H1 (cell line): ENCODE results near the gene ANP32A. TPM values are rescaled to one million over a fixed set of nuclear protein-coding genes. Genes with fewer than 3 reads are reported as not detected.

ENCODE experiments used
- CTCF ChIA-PET: fragments of 300-600 bp; sonication (Branson Sonifier 250); formaldehyde crosslinking; loops from one replicate; lab custom pipeline; 2021; ENCODE audit not compliant: partially characterized antibody; lab: Charles Lee
- POLR2A ChIA-PET: fragments of 300-600 bp; sonication (Branson Sonifier 250); formaldehyde crosslinking; loops from one replicate; lab custom pipeline; 2021; ENCODE audit warnings: inconsistent platforms; ENCODE audit not compliant: partially characterized antibody; lab: Charles Lee
- DNase-seq, 2 experiments: peaks; one replicate each; pipeline versions ENCODE4 v3.0.0 to v3.0.0-alpha.2; 2010 to 2022; ENCODE audit warnings: low spot score in 2 of 2, low read depth in 1 of 2, mixed read lengths in 1 of 2
- FAIRE-seq: peaks from 2 replicates; lab custom pipeline; 2011; peaks lifted over from hg19 to GRCh38; lab: Jason Lieb, UNC
- H2AFZ ChIP-seq: 2 replicates; pipeline ENCODE4 v1.8.1; 2012; ENCODE audit warnings: low read length, inconsistent platforms
- H2AK5ac ChIP-seq: 2 replicates; pipeline ENCODE4 v1.6.1; 2013; ENCODE audit warnings: low read depth, low read length
- H2BK120ac ChIP-seq: replicated peaks from 2 replicates; pipeline ENCODE3; 2013; ENCODE audit warnings: low read depth, low read length, inconsistent platforms
- H2BK12ac ChIP-seq: 2 replicates; pipeline ENCODE4 v1.6.1; 2013; ENCODE audit warnings: low read depth, low read length
- H2BK15ac ChIP-seq: 2 replicates; pipeline ENCODE4 v1.6.1; 2013; ENCODE audit warnings: low read length
- H2BK20ac ChIP-seq: 2 replicates; pipeline ENCODE4 v1.6.1; 2013; ENCODE audit warnings: low read length
- H2BK5ac ChIP-seq: 2 replicates; pipeline ENCODE4 v1.6.1; 2013; ENCODE audit warnings: low read depth, low read length
- H3K14ac ChIP-seq: 2 replicates; pipeline ENCODE4 v1.6.1; 2013; ENCODE audit warnings: inconsistent platforms; ENCODE audit not compliant: insufficient read length
- H3K18ac ChIP-seq: 2 replicates; pipeline ENCODE4 v1.6.1; 2013; ENCODE audit warnings: low read length; ENCODE audit errors: extremely low read depth
- H3K23ac ChIP-seq: 2 replicates; pipeline ENCODE4 v1.6.1; 2013; ENCODE audit warnings: inconsistent platforms; ENCODE audit not compliant: insufficient read length
- H3K23me2 ChIP-seq: 2 replicates; pipeline ENCODE4 v1.6.1; 2013; ENCODE audit warnings: low read depth, low read length
- H3K27ac ChIP-seq: 2 replicates; pipeline ENCODE4 v1.6.1; 2011; ENCODE audit warnings: low read depth, low read length, inconsistent platforms
- H3K27me3 ChIP-seq, 4 experiments: replicated peaks in 1 of 4; 1 replicate in 1 of 4; 2 replicates in 3 of 4; pipeline versions ENCODE4 v1.6.1 to v1.8.1; 2011 to 2013; ENCODE audit warnings: low read length in 3 of 4, mild to moderate bottlenecking in 3 of 4, inconsistent platforms in 2 of 4, mixed read lengths in 2 of 4, moderate library complexity in 1 of 4; ENCODE audit not compliant: control insufficient read depth in 3 of 4, insufficient read depth in 3 of 4; ENCODE audit errors: extremely low read depth in 1 of 4
- H3K36me3 ChIP-seq, 4 experiments: 2 replicates each; pipeline versions ENCODE4 v1.6.1 to v1.8.1; 2011 to 2013; ENCODE audit warnings: mild to moderate bottlenecking in 4 of 4, low read length in 3 of 4, moderate library complexity in 2 of 4, control low read depth in 1 of 4, inconsistent platforms in 1 of 4; ENCODE audit not compliant: insufficient read depth in 4 of 4, control insufficient read depth in 2 of 4
- H3K4ac ChIP-seq: replicated peaks from 2 replicates; pipeline ENCODE3; 2013; ENCODE audit warnings: low read length, low read depth, mixed read lengths, inconsistent platforms; ENCODE audit not compliant: insufficient read length
- H3K4me1 ChIP-seq, 4 experiments: replicated peaks in 1 of 4; 1 replicate in 1 of 4; 2 replicates in 3 of 4; pipeline versions ENCODE4 v1.6.1 to v1.8.1; 2011 to 2013; ENCODE audit warnings: low read length in 3 of 4, inconsistent platforms in 2 of 4, mixed read lengths in 1 of 4; ENCODE audit not compliant: insufficient read depth in 4 of 4, control insufficient read depth in 3 of 4
- H3K4me2 ChIP-seq, 2 experiments: 2 replicates each; pipeline versions ENCODE4 v1.6.1 to v1.8.1; 2011 to 2013; ENCODE audit warnings: low read depth in 2 of 2, low read length in 2 of 2, control low read depth in 1 of 2, inconsistent platforms in 1 of 2, mild to moderate bottlenecking in 1 of 2; ENCODE audit not compliant: insufficient read depth in 1 of 2
- H3K4me3 ChIP-seq, 4 experiments: fragments of 200-600, 300-600 bp in 1 of 4; sonication (generic), shearing (Covaris generic), sonication (Bioruptor Twin) in 1 of 4; 2 replicates each; pipeline versions ENCODE4 v1.5.1 to v1.8.1; 2011 to 2016; ENCODE audit warnings: low read length in 4 of 4, low read depth in 3 of 4, control low read depth in 2 of 4, inconsistent platforms in 2 of 4, mild to moderate bottlenecking in 2 of 4, mixed read lengths in 1 of 4, moderate library complexity in 1 of 4; ENCODE audit not compliant: insufficient read depth in 2 of 4; ENCODE audit errors: extremely low read depth in 1 of 4
- H3K56ac ChIP-seq: replicated peaks from 2 replicates; pipeline ENCODE3; 2013; ENCODE audit warnings: low read depth, mild to moderate bottlenecking, mixed read lengths, low read length, inconsistent platforms; ENCODE audit not compliant: insufficient read length
- H3K79me1 ChIP-seq: 2 replicates; pipeline ENCODE4 v1.6.1; 2013; ENCODE audit warnings: low read depth, low read length, control low read depth
- H3K79me2 ChIP-seq, 2 experiments: 2 replicates each; pipeline versions ENCODE4 v1.6.1 to v1.8.1; 2012 to 2013; ENCODE audit warnings: low read length in 2 of 2, mild to moderate bottlenecking in 2 of 2, inconsistent platforms in 1 of 2; ENCODE audit not compliant: insufficient read depth in 2 of 2, control insufficient read depth in 1 of 2
- H3K9ac ChIP-seq, 4 experiments: replicated peaks in 1 of 4; 1 replicate in 1 of 4; 2 replicates in 3 of 4; pipeline versions ENCODE4 v1.6.1 to v1.8.1; 2011 to 2013; ENCODE audit warnings: low read depth in 3 of 4, low read length in 3 of 4, control low read depth in 2 of 4, mild to moderate bottlenecking in 2 of 4, moderate library complexity in 2 of 4, inconsistent platforms in 1 of 4; ENCODE audit errors: extremely low read depth in 1 of 4
- H3K9me3 ChIP-seq, 2 experiments: 2 replicates each; pipeline versions ENCODE4 v1.6.1 to v1.8.1; 2012 to 2013; ENCODE audit warnings: mild to moderate bottlenecking in 2 of 2, moderate library complexity in 2 of 2, control low read depth in 1 of 2, inconsistent platforms in 1 of 2, low read depth in 1 of 2, low read length in 1 of 2, mixed read lengths in 1 of 2; ENCODE audit not compliant: insufficient read depth in 2 of 2
- H4K20me1 ChIP-seq, 2 experiments: replicated peaks in 1 of 2; 2 replicates each; pipeline versions ENCODE3 to v1.8.1; 2011 to 2013; ENCODE audit warnings: inconsistent platforms in 2 of 2, low read length in 2 of 2, mild to moderate bottlenecking in 1 of 2; ENCODE audit not compliant: insufficient read depth in 2 of 2, control insufficient read depth in 1 of 2
- H4K5ac ChIP-seq: 2 replicates; pipeline ENCODE4 v1.6.1; 2013; ENCODE audit warnings: low read length, low read depth, mixed read lengths, inconsistent platforms; ENCODE audit not compliant: insufficient read length
- H4K8ac ChIP-seq: 2 replicates; pipeline ENCODE4 v1.8.0; 2013; ENCODE audit warnings: mild to moderate bottlenecking, moderate library complexity, low read length, inconsistent platforms; ENCODE audit not compliant: insufficient read depth; ENCODE audit errors: extremely low read depth
- H4K91ac ChIP-seq: replicated peaks from 2 replicates; pipeline ENCODE3; 2013; ENCODE audit warnings: low read length, mixed read lengths, inconsistent platforms; ENCODE audit not compliant: insufficient read length
- ATF3 ChIP-seq: IDR thresholded peaks from 2 replicates; pipeline ENCODE4 v1.6.1; 2011; ENCODE audit warnings: low read depth, mild to moderate bottlenecking, low read length; ENCODE audit not compliant: insufficient read depth
- BRCA1 ChIP-seq: IDR thresholded peaks from 2 replicates; pipeline ENCODE4 v1.6.1; 2012; ENCODE audit warnings: low read depth, low read length, improper control_type of control experiment
- CEBPB ChIP-seq: IDR thresholded peaks from 2 replicates; pipeline ENCODE4 v1.6.1; 2012; ENCODE audit warnings: low read depth, low read length
- CREB1 ChIP-seq: IDR thresholded peaks from 2 replicates; pipeline ENCODE4 v1.6.1; 2012; ENCODE audit warnings: inconsistent platforms
- EZH2 ChIP-seq: fragments of 200-600 bp; sonication (generic); IDR thresholded peaks from 2 replicates; pipeline ENCODE4 v1.7.1; 2012; ENCODE audit warnings: low read depth, mild to moderate bottlenecking, moderate library complexity, low read length, inconsistent platforms; ENCODE audit not compliant: severe bottlenecking
- GABPA ChIP-seq: IDR thresholded peaks from 2 replicates; pipeline ENCODE4 v1.6.1; 2011; ENCODE audit warnings: mild to moderate bottlenecking, low read length, moderate library complexity, borderline replicate concordance; ENCODE audit not compliant: insufficient read depth
- PHF8 ChIP-seq: fragments of 200-600 bp; sonication (generic); conservative IDR thresholded peaks from 2 replicates; pipeline ENCODE4 v1.7.1; 2012; ENCODE audit warnings: low read depth, mild to moderate bottlenecking, inconsistent platforms, low read length, moderate library complexity
- RAD21 ChIP-seq, 2 experiments: IDR thresholded peaks in 1 of 2; conservative IDR thresholded peaks in 1 of 2; 2 replicates each; pipeline ENCODE4 v1.6.1; 2011; ENCODE audit warnings: low read depth in 2 of 2, low read length in 2 of 2, improper control_type of control experiment in 1 of 2, inconsistent platforms in 1 of 2, mild to moderate bottlenecking in 1 of 2, moderate library complexity in 1 of 2
- RFX5 ChIP-seq: IDR thresholded peaks from 2 replicates; pipeline ENCODE4 v1.6.1; 2011; ENCODE audit warnings: low read depth, low read length, improper control_type of control experiment, borderline replicate concordance
- RXRA ChIP-seq: IDR thresholded peaks from 2 replicates; pipeline ENCODE4 v1.6.1; 2011; ENCODE audit warnings: low read depth, mild to moderate bottlenecking, low read length, moderate library complexity; ENCODE audit not compliant: insufficient read depth
- SP2 ChIP-seq: IDR thresholded peaks from 2 replicates; pipeline ENCODE4 v1.6.1; 2012; ENCODE audit warnings: mild to moderate bottlenecking, low read length, inconsistent platforms
- ZNF274 ChIP-seq: IDR thresholded peaks from 2 replicates; pipeline ENCODE4 v1.7.0; 2012; ENCODE audit warnings: low read length, borderline replicate concordance; ENCODE audit errors: extremely low read depth
- WGBS, 2 experiments: shearing (Covaris generic) in 1 of 2; methylation state at CpG; one replicate each; pipeline versions ENCODE4 v1.1.6 to v1.1.7; 2013 to 2015; ENCODE audit warnings: low lambda C conversion rate in 2 of 2, mixed read lengths in 2 of 2, inconsistent platforms in 1 of 2, low coverage in 1 of 2, missing lambda C conversion rate in 1 of 2; ENCODE audit not compliant: insufficient replicate concordance in 2 of 2, insufficient coverage in 1 of 2, insufficient read length in 1 of 2; ENCODE audit errors: extremely low coverage in 1 of 2, missing lambda C conversion rate in 1 of 2; 5-methylcytosine and 5-hydroxymethylcytosine counted together
- polyA plus RNA-seq, 7 experiments: library from polyadenylated mRNA; depleted of rRNA in 3 of 7; stranded (reverse) in 5 of 7; unstranded in 2 of 7; fragments of >200 nt in 5 of 7; fragments of 200-250 nt in 2 of 7; gene quantifications; 1 replicate in 5 of 7; 2 replicates in 1 of 7; 4 replicates in 1 of 7; pipeline versions ENCODE4 v1.2.1 to v1.2.3, GENCODE V29; 2011 to 2013; ENCODE audit warnings: missing spikeins in 2 of 7, mixed read lengths in 2 of 7
- total RNA-seq: library from RNA; stranded (reverse); fragmentation: NEBNext Ultra II Directional; extraction: Animal tissue kit (Norgen Biotek cat#: 25700); gene quantifications from 2 replicates; pipeline ENCODE4 v1.2.1, GENCODE V29; 2021
- TF ChIP-seq, protein P1 (sequence below): IDR thresholded peaks from 2 replicates; pipeline ENCODE4 v1.6.1; 2012; ENCODE audit warnings: inconsistent platforms

ANP32A gene
- total and polyA plus RNA-seq, 2 of the 8 experiments (the other 6 are each of a cell fraction or from before 2014, with no cell fraction given): 70.8 to 295 TPM

DNA sequence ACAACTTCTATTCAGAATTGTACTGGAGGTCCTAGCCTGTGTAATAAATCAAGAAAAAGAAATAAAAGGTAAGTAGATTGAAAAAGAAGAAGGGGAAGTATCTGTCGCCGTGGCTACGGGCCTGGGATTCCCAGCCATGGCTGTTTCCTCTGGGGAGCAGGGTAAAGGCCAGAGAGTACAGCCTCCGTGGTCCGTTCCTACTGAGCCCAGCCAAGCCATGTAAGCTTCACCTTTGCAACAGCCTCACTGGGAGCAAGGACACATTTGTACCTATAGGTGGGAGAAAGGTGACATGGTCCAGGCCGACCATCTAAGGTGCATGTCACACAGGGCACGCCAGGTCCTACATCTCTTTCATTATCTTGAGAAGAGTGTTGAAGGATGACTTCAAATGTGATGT lies 71.3 kb downstream of the ANP32A start:
- Histone ChIP-seq H3K27me3 (no peaks in the 10 kb centered on the region), H3K23me2 (no peaks in the 10 kb centered on the region), H2AK5ac (no peak overlapping the region), H3K23ac (no peak overlapping the region), H3K79me2 (no peaks in the 10 kb centered on the region), H4K91ac (no peak overlapping the region), H3K14ac (no peak overlapping the region), H3K4me1 (no peaks in the 10 kb centered on the region), H4K5ac (no peak overlapping the region), H4K20me1 (no peaks in the 10 kb centered on the region), H2BK15ac (no peak overlapping the region), H3K27ac (no peak overlapping the region), H2BK12ac (no peak overlapping the region), H3K79me1 (no peaks in the 10 kb centered on the region), H3K36me3 (no peaks in the 10 kb centered on the region), H2AFZ (no peak overlapping the region), H3K9ac (no peak overlapping the region), H3K4me2 (no peak overlapping the region), H3K56ac (no peak overlapping the region), H3K4ac (no peak overlapping the region), H2BK5ac (no peak overlapping the region), H3K9me3 (no peaks in the 10 kb centered on the region), H2BK20ac (no peak overlapping the region), H3K18ac (no peak overlapping the region), H4K8ac (no peak overlapping the region), H3K4me3 (no peak overlapping the region), H2BK120ac (no peak overlapping the region)
- WGBS, 2 experiments: 93% methylated on average over 7 of the region's 7 CpGs; no CpG with 5 or more reads in 1 of the 2 experiments
- FAIRE-seq (no peak), DNase-seq (no peak)
- CTCF ChIA-PET: interaction anchor here (1.0 to 1.1 kb wide), 3 partner anchors 14 to 199 kb away, joined by 3 read pairs; no protein-coding TSS in a partner anchor
- POLR2A ChIA-PET: no interaction called here
- TF ChIP-seq RAD21 (IDR thresholded peaks at IDR 0.05 in 1 of 2, conservative IDR thresholded peaks at IDR 0.05 in 1 of 2; ENCODE audit: low read depth in 2 of 2, low read length in 2 of 2): no peak
- no peak for TF ChIP-seq RXRA
- no peak for TF ChIP-seq PHF8
- no peak for TF ChIP-seq CEBPB
- TF ChIP-seq ATF3: no peak
- TF ChIP-seq ZNF274: no peak
- no peak for TF ChIP-seq EZH2
- TF ChIP-seq, protein P1, sequence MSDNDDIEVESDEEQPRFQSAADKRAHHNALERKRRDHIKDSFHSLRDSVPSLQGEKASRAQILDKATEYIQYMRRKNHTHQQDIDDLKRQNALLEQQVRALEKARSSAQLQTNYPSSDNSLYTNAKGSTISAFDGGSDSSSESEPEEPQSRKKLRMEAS: no peak
- TF ChIP-seq BRCA1: no peak
- TF ChIP-seq SP2: no peak
- TF ChIP-seq GABPA: no peak
- no peak for TF ChIP-seq CREB1
- no peak for TF ChIP-seq RFX5
